ENCODE measurements around the gene APBA2.
A peak's percentile ranks its signal among the peaks of the same experiment; 100 is the strongest.

Gene APBA2

DNA sequence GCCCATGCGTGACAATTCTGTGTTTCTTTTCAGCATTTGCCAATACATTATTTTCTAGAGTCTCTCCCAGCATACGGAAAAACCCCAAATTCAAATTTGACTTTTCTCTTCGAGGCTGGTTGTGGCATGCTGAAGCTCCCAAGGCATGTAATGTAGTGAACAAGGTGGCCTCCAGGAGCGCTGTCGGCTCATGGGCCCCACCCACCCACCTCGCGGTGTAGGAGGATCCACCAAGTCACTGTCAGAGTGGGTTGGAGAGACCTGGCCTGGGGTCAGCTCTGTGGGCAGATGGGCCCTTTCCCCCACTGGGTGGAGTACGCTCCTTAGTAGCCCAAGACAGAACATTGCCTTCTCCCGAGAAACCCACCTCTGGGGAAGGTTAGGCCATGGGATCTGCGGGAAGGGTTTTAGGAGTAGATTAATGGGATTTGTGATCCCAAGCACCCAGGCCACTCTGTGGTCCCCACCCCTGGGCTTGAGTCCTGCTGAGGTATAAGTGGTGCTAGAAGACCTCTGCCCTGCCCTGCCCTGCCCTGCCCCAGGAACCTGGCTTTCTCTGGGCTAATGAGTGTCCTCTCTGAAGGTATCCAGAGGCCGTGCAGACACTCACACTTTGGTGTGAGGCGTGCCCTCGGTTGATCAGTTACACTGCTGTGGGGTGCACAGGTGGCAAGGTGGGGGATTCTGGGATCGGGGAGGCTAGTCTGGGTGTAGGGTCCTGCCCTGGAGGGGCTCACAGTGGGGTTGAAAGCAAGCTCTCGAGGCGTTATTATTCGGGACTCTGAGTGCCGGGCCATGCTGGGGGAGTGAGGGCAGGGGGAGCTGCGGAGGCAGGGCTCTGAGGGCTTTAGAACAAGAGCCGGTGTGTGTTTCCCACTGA is 97.9 kb downstream of the APBA2 start:
- no peak for DNase-seq (ENCODE audit: low read depth in 2 of 2)

DNA sequence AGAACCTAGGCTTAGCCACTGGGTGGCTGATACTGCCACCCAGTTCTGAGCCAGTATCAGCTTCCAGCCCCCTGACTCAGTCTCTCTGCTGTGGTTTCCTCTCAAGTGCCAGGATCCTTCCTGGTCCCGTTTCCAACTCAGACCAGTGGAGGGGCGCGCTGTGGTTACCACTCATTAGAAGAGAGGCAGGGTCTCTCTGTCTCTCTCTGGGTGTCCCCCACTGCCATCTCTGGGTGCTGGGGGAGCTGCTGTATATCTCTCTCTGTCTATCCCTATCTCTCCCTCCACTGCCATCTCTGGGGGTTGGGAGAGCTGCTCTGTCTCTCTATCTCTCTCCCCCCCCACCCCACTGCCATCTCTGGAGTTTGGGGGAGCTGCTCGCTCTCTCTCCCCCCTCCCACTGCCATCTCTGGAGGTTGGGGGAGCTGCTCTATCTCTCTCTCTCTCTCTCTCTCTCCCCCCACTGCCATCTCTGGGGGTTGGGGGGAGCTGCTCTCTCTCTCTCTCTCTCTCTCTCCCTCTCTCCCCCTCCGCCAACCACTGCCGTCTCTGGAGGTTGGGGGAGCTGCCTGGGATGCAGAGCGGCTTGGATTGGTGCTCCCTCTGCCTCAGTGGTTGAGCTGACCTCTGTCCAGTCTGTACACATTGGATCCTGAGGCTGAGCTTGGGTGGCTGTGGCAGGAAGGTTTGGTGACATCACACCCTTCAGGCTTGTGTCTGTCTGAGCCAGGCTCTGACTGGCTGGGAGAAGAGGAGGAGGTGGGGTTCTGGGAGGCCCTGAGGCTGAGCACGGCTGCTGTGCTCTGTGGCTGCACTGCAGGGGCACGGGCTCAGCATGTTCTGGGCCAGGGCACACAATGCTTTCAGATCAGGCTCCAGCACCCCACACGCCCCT is 98.9 kb downstream of the APBA2 start:
- no peak for DNase-seq (ENCODE audit: low read depth in 2 of 2)

DNA sequence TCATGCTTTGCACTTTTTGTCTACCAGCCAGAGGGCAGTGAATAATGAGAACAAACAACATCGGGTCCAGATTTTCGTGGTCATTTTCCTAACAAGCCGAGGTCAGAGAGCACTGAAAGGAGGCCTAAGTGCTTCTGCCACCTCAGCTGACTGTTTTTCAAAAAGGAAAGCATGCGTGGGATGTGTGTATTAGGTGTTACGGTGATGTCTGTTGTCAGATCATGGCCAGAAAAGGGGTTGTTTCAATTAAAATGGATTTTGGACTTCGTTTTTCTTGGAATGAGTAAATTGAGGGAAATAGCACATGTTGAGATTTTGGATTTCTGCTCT is 99.5 kb downstream of the APBA2 start:
- no peak for DNase-seq (ENCODE audit: low read depth in 2 of 2)

DNA sequence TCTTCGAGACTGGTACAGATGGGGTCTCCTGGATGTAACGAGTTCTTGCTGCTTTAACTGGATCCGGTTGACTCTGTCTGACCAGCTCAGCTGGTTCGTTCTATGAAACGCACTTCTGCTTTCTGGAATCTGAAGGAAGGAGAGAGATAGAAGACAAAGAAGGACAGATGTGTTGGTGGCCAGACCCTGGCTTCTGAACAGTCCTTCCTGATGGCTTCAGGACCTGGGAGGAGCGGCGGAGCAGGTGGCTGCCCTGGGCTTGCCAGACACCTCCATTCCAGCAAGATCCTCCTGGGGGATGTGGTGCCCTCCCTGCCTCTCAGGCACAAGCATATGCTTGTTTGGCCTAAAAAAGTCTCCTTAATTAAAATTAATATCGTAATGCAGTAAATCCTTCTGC is 99.9 kb downstream of the APBA2 start:
- no peak for DNase-seq (ENCODE audit: low read depth in 2 of 2)

DNA sequence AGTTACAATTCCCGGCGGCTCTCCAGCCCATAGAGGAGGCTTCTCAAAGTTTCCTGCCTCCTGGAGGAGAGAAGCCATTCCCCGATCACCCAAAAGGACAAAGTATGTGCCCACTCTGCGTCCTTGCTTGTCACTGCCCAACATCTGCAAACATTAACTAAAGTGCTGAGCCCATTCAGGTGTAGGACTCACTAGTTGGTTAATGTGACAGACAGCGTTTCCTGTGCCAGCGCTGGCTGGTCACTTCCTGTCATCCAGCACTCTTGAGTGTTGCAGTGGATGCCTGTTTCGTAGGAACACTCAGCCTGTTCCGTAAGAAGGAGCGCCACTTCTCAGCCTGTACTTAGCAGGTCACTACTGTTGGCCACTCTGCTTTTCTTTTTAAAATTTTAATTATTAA is 100.3 kb downstream of the APBA2 start:
- DNase-seq (ENCODE audit: low read depth in 2 of 2): no peak

DNA sequence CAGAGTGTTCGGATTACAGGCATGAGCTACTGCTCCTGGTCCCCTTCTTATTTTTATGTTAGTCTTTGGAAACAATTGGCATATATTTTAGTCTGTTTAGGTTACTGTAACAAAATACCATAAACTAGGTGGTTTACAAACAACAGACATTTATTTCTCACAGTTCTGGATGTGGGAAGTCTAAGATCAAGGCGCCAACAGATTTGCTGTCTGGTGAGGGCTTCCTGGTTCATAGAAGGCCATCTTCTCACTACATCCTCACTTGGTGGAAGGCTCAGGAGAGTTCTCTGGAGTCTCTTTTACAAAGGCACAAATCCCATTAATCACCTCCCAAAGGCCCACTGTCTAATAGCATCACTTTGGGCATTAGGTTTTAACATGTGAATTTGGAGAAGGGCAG is 101.0 kb downstream of the APBA2 start:
- DNase-seq (ENCODE audit: low read depth in 2 of 2): no peak

DNA sequence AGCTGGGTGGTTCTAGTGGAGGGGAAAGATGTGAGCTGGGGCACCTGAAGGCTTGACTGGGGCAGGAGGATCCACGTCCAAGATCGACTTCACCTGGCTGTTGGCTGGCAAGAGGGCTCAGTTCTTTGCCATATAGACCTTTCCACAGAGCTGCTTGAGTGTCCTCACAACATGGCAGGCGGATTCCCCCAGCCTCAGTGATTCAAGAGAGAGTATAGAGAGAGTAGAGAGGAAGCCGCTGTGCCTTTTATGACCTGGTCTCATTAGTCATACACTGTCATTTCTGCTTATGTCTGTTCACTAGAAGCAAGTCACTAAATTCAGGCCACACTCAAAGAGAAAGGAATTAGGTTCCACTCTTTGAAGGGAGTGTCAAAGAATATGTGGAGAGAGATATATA is 101.6 kb downstream of the APBA2 start:
- no peak for DNase-seq (ENCODE audit: low read depth in 2 of 2)

DNA sequence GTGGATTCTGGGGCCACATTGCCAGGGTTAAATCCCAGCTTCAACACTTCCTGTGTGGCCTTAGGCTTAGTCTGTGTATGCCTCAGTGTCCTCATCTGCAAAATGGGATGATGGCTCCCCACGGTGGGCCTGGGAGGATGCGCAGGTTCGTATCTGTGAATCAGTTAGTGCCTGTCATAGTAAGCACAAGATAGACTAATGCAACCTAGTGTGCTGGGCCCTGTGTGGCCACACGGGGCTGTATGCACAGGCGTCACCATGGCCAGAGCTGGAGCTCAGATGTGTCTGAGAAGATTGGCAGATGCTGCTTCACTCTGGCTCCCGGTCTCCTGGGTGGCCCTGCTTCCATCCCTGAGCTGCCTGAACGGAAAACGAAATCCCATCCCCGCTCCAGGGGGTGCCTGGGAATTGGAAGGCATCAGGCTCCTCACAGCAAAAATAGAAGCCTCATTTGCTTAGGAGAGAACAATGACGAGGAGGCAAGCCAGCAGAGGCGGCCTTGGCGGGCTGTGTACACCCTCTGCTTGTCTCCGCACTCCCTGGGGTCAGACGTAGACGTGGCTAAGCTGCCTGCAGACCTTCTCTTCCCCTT is 103.6 kb downstream of the APBA2 start:
- DNase-seq (ENCODE audit: low read depth in 2 of 2): peak in 1 of 2 donors; percentile 26

DNA sequence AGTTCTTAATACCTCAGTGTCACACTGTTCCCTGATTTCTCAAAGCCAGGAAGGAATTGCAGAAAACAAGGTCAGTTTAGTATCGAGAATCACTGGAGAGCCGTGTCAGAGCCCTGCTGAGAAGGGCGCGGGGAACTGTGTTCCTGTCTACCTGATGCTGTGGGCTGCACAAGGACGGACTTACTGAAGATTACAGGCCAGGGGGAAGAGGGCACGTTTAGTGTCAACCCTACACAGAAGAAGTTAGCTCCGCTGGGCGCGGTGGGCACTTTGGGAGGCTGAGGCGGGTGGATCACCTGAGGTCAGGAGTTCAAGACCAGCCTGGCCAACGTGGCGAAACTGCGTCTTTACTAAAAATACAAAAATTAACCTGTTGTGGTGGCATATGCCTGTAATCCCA is 104.1 kb downstream of the APBA2 start:
- no peak for DNase-seq (ENCODE audit: low read depth in 2 of 2)

DNA sequence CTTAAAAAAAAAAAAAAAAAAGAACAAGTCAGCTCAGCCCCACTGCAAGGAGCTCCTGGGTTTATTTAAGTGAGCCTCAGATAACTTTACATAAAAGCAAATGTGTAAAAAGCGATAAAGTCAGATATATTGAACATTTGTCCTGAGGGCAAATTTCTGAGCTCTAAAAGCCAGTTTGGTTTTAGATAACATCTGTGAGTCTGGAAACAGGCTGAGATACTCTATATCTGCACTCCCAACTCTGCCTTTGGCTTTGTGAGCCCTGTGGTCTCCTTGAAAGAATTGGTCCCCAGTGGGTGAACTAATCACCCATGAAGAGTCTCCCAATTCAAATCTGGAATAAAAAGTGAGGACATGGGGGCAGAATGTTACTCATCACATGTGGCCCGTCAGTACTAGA is 104.6 kb downstream of the APBA2 start:
- DNase-seq (ENCODE audit: low read depth in 2 of 2): no peak

DNA sequence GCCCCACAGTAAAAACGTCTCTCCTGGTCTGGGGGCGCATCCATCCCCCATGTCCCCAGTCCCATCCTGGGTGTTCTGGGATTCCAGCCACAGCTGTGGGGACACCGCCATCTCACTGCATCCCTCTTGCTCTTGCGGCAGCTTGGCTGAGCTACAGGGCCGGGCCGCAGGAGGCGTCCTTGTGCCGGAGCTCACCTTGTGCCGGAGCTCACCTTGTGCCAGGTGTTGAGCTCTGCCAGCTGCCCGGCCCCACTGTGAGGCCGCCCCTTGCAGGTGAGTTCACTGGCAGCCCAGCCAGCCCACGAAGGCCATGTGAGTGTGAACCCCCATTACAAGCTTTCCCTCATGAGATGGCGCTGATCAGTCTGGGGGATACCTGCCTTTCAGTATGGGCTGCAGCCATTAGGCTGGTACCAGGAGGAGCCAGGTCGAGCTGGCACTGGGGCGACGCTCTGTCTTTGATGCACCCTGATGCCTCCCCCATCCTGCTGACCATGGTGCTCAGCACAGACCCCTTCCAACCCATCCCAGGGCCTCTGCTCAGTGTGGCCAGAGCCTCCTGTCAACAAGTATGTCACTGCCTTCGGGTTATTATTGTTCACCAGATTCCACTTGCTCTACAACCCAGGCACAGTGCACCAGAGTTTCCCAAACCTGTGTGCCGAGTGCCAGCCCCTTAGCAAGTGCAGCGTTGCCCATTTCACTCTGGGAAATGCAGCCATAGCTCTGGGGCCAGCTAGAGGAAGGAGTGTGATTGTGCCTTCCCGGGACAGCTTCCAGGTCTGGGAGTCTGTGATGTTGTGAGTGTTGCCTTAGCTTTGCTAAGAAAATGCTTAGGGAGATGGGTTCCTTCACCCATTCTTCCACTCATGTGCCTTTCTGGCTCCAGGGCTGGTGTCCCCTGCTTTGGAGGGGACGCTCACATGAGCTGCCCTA is 105.7 kb downstream of the APBA2 start:
- DNase-seq (ENCODE audit: low read depth in 2 of 2): no peak

DNA sequence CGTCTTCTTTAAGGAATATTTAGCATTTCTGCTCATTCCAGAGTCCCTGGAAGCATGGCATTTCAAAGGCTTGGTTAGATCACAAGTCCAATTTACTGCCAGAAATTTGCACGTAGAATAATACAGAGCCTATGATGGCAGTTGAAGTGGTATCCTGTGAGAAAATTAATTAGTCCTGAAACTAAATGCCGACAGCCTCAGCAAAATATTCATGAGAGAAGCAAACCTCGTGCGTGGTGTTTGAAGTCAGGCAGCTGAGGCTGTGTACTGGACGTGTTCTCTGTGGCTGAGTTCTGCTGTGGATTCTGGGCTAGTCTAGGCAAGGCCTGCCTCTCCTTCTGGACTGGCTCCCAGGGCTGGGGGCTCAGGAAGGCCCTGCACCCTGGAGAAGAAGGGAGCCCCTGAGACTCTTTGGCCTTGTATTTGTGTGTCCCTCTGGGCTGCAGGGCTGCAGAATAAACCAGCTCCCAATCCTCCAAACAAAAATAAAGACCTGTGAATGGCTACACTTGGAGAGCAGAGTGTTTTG is 106.6 kb downstream of the APBA2 start:
- no peak for DNase-seq (ENCODE audit: low read depth in 2 of 2)

DNA sequence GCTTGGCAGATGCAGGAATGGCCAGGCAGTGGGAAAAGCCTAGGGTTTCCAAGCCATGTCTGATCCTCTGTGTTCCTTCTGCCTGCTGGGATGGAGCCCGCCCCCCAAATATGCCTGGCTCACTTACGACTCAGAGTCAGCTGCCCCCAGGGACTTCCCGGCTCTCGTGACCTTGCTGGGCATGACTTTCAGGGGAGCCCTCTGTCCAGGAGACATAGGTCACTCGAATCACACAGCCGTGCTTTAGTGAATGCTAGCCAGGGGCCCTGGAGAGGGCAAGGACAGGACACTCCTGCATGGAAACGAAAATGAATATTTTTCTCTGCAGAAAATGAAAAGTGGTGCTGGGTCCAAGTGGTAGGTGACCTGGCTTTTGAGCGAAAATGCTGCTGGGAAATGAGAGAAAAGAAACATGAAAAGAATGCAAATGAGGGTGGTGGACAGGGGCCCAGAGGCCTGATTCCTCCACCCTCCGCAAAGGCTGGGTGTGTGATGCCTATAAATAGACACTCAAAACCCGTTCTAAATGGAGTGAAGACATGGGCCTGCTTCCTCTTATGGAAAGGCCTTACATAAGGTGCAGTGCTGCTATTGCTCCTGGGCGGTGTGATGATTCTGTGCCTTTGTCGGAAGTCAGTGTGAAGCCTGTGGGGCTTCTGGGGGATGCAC is 107.4 kb downstream of the APBA2 start:
- DNase-seq (ENCODE audit: low read depth in 2 of 2): no peak

DNA sequence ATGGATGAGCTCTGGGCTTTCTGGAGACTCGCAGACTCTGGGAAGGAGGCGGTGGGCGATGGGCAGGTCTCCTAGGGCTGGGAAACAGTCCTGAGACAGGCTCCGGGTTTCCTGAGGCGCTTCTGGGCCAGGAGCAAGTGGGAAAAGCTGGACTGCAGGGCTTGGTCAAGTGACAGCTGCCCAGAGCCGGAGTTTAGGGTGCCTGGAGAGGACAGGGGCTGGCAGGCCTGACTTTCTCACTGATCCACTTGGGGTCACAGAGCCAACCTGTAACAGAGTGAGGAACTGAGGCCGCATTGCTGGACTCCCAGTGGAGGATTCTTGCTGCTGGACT is 107.9 kb downstream of the APBA2 start:
- no peak for DNase-seq (ENCODE audit: low read depth in 2 of 2)

DNA sequence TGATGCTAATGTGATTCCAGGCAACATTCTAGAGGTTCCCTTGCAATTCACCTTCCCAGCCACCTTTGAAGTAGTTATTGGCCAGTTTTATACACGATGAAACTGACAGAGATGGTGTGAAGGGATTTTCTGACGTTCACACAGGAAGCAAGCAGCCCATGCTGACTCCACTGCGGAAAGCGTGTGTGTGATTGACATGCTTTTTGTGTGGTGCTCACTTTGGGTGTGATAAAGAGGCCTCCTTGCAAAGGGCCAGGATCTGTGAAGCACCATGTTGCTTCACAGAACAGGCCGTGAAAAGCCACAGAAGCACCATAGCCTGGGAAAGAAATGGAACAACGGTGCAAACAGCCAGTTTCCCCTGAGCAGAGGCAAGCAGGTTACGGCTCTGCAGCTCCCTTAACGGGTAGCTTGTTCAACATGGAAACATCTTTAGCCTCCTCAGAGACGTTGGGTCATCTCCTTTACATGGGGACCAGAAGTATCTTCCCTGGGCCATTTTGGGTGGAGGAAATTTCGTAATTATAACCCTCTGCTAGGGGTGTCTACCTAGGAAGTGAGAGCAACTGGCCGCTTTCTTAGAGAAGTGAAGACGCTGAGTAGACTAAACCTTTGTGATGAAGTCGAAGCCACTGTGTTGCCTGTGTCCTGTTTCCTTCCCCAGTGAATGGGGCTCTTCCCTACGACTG is 108.5 kb downstream of the APBA2 start:
- DNase-seq (ENCODE audit: low read depth in 2 of 2): peak in 1 of 2 donors; percentile 57

DNA sequence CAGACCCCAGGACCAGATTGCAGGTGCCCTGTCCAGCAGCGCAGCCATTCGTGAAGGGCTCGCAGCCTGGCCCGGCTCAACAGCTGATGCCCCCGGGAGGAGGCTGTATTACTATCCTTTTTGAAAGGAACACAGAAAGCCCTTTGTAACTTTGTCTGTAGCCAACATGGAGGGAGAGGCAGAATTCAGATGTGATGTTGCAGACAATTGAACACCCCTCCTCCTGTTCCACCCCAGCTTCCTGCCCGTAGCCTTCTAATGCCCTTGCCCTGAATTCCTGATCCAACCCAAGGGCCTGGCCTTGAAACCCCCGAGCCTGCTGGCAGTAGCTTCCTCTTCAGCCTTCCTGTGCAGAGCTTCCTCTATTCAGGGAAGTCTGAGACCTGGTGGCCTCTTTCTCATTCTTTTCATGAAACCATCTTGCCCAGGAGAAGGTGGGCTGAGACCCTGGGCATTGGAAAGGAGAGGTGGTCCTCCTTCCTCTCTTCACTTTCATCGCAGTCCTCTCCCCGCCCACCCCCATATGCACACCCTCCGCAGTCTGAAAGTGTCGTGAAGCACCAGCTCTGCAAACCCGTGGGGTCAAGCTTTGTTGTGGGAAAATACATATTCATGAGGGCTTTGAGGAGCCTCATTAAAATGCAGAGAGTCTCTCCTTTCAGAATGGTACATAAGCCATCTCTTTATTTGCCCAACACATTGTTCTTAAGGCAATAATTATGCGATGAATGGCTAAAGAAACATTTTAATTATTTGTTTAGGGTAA is 109.2 kb downstream of the APBA2 start:
- no peak for DNase-seq (ENCODE audit: low read depth in 2 of 2)

DNA sequence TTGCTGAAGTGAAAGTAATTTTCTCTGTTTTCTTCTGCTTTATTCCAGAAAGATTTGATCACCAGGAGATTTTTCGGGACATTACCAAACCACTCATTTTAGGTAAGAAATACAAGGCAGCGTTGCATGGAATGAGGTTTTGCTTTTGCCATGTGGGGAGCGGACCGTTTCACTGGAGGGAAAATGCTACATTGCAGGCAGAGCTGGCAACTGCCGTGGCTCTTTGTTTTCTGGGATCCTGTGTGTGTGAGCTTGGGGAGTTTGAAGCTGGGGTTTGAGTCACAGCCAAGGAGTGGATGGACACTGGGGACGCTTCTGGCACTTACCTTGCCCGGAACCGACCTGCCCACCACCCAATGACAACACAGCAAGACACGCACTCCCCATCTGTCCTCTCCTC is 109.9 kb downstream of the APBA2 start:
- no peak for DNase-seq (ENCODE audit: low read depth in 2 of 2)

DNA sequence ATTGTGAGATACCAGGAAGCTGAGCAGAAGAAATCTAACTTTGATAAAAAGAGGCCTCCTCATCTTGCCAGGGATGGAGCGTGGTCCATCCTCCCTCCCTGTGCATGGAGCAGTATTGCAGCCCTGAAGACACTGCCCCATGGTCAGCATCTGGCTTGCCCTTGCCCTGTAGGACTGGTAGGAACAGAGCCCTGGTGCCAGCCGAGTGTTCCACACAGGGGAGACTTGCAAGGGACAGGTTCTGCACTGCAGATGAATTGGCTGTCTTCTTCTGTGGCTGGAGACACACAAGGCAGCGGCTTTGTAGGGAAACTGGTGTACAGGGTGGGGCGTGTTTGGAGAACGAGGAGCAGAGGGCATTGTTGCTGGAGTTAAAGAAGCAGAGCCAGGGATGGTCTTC is 110.5 kb downstream of the APBA2 start:
- DNase-seq (ENCODE audit: low read depth in 2 of 2): no peak

DNA sequence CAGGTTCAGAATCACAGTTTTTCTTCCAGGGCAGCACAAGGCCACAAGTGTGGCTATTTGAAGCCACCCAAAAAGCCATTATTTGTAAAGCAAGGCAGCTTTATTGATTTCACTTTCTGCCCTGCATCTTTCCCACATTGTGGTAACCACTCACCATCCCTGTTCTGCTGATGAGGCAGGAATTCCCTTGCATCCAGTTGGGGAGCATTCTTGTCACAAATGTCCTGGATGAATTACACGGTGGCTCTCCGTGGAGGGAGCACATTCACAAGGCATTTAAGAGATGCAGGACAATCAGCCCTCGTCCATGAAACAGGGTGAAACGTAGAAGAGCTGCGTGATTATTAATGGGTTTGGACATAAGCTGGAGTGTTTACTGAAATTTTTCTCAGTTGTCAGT is 111.2 kb downstream of the APBA2 start:
- no peak for DNase-seq (ENCODE audit: low read depth in 2 of 2)

DNA sequence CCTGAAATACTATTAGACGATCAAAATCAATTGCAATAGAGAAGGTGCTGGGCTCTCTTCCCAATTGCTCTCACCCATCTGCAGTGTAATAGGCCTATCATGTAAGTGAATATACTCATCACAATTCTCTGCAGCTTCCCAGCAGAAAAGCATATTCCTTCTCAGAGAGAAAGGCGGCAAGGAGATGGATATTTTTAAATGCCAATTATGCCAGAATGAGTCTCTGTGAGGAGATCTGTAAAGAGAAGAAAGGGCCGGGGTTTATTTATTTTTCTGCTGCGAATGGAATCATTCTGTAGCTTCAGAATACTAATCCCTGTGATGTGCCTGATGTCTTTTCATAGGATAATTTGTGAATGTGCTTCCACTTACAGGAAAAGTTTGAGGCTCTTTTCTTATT is 112.0 kb downstream of the APBA2 start:
- no peak for DNase-seq (ENCODE audit: low read depth in 2 of 2)

Data from stimulated activated CD4-positive, alpha-beta T cell treated with anti-CD3 and anti-CD28 coated beads, Interleukin-15, amount 100 ng/mL, for 48 hours (primary cell).